Measurements from ENCODE around the gene ST3GAL6.

DNA sequence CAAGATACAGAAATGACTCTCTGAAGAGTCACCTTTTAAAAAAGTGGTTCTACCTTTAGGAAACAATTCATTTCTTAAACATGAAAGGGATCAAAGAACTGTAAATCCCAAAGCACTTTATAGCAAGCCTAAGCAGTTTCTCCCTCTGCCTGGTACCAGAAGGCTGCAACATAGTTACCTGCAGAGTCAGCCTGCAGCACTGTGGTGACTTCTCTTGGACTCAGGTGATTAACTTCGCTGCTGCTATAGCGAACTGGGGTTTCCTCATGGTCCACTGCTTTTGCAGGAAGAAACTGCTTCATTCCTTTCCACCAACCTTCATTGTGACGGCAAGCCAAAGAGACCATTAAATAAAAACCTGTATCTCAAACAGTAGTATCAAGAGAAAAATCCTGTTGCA lies 37.3 kb downstream of the ST3GAL6 start:
- TF ChIP-seq CTCF (IDR thresholded peaks at IDR 0.05) (no peak), POLR2A (IDR thresholded peaks at IDR 0.05) (no peak)

Measured in Peyer's patch (tissue), 4 donors.